OCI-LY1 (cell line): ENCODE results near the gene ALAD.

Source experiments
- H2AFZ ChIP-seq: fragments of 200-600 bp; sonication (generic), shearing (Covaris generic); 2 replicates; pipeline ENCODE4 v1.6.0; 2014; ENCODE audit warnings: antibody characterized with exemption, mild to moderate bottlenecking, low read length
- H3F3A ChIP-seq: fragments of 200-600 bp; sonication (generic), shearing (Covaris generic); 2 replicates; pipeline ENCODE4 v1.6.0; 2014; ENCODE audit warnings: mild to moderate bottlenecking, antibody characterized with exemption, low read length, moderate library complexity; ENCODE audit not compliant: insufficient read depth
- H3K27ac ChIP-seq: fragments of 200-600 bp; sonication (generic); 2 replicates; pipeline ENCODE4 v1.5.1; 2014; ENCODE audit warnings: low read length, mixed run types, mild to moderate bottlenecking, low read depth; ENCODE audit not compliant: poor library complexity, severe bottlenecking
- H3K27me3 ChIP-seq: fragments of 200-600 bp; sonication (generic); 2 replicates; pipeline ENCODE4 v1.6.0; 2014; ENCODE audit warnings: antibody characterized with exemption, mild to moderate bottlenecking, low read length, moderate library complexity; ENCODE audit not compliant: insufficient read depth
- H3K36me3 ChIP-seq: fragments of 200-600 bp; sonication (generic); 2 replicates; pipeline ENCODE4 v1.6.1; 2014; ENCODE audit warnings: mild to moderate bottlenecking, antibody characterized with exemption, low read length, moderate library complexity, mixed read lengths; ENCODE audit not compliant: insufficient read depth
- H3K4me1 ChIP-seq: fragments of 200-600 bp; sonication (generic); 2 replicates; pipeline ENCODE4 v1.5.1; 2014; ENCODE audit warnings: mild to moderate bottlenecking, low read length, moderate library complexity; ENCODE audit not compliant: insufficient read depth, severe bottlenecking
- H3K4me2 ChIP-seq: fragments of 200-600 bp; sonication (generic), shearing (Covaris generic); 2 replicates; pipeline ENCODE4 v1.6.1; 2014; ENCODE audit warnings: low read length
- H3K4me3 ChIP-seq: fragments of 200-600 bp; sonication (generic); 2 replicates; pipeline ENCODE4 v1.5.1; 2014; ENCODE audit warnings: low read length, low read depth, mild to moderate bottlenecking, mixed read lengths; ENCODE audit not compliant: poor library complexity, severe bottlenecking
- H3K79me2 ChIP-seq: fragments of 200-600 bp; shearing (Covaris generic); 2 replicates; pipeline ENCODE4 v1.6.1; 2016; ENCODE audit warnings: mixed run types, low read length, mixed read lengths; ENCODE audit not compliant: insufficient read depth
- H3K9ac ChIP-seq: fragments of 200-600 bp; sonication (generic), shearing (Covaris generic); 2 replicates; pipeline ENCODE4 v1.6.1; 2014; ENCODE audit warnings: mild to moderate bottlenecking, low read length, mixed read lengths
- H3K9me2 ChIP-seq: fragments of 200-600 bp; sonication (generic), shearing (Covaris generic); 2 replicates; pipeline ENCODE4 v1.6.1; 2014; ENCODE audit warnings: low read depth, mild to moderate bottlenecking, low read length, mixed read lengths
- H3K9me3 ChIP-seq: fragments of 200-600 bp; shearing (Covaris generic); 2 replicates; pipeline ENCODE4 v1.6.1; 2014; ENCODE audit warnings: low read length, mixed read lengths
- H4K20me1 ChIP-seq: fragments of 200-600 bp; sonication (generic), shearing (Covaris generic); 2 replicates; pipeline ENCODE4 v1.6.0; 2016; ENCODE audit warnings: mild to moderate bottlenecking, low read length; ENCODE audit not compliant: insufficient read depth
- EZH2 ChIP-seq: fragments of 200-600 bp; sonication (generic), shearing (Covaris generic); IDR thresholded peaks from 2 replicates; pipeline ENCODE4 v1.8.0; 2017; ENCODE audit warnings: borderline replicate concordance, mixed run types, mild to moderate bottlenecking, antibody characterized with exemption, low read length, moderate library complexity, mixed read lengths
- TF ChIP-seq, protein P1 (sequence below): fragments of 200-600 bp; sonication (generic), shearing (Covaris generic); IDR thresholded peaks from 2 replicates; pipeline ENCODE4 v1.5.1; 2017; ENCODE audit warnings: mild to moderate bottlenecking, antibody characterized with exemption, low read length, moderate library complexity, mixed read lengths

The ALAD gene

DNA sequence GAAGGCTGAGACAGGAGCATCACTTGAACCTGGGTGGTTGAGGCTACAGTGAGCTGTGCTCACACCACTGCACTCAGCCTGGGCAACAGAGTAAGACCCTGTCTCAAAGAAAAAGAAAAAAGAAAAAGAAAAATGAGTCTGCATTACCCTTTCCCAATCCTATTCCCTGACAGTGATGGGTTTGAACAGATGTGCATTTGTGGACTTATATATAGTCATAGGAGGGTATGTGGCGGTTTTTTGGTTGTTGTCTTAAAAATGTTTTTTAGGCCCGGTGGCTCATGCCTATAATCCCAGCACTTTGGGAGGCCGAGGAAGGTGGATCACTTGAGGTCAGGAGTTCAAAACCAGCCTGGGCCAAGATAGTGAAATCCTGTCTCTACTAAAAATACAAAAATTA lies 37.7 kb downstream of the ALAD start:
- Histone ChIP-seq H3F3A (no peaks in the 10 kb centered on the region), H3K36me3 (peaks cover 6% of the 10 kb centered on the region; the same call in 1 of the 2 replicates), H3K4me1 (no peaks in the 10 kb centered on the region), H3K4me3 (no peak overlapping the region), H3K9me2 (no peaks in the 10 kb centered on the region), H3K9me3 (no peaks in the 10 kb centered on the region), H3K9ac (no peak overlapping the region), H3K27ac (no peak overlapping the region), H2AFZ (no peak overlapping the region), H4K20me1 (no peaks in the 10 kb centered on the region), H3K27me3 (no peaks in the 10 kb centered on the region), H3K4me2 (no peak overlapping the region), H3K79me2 (no peaks in the 10 kb centered on the region)
- TF ChIP-seq EZH2, result no peak
- TF ChIP-seq, protein P1, sequence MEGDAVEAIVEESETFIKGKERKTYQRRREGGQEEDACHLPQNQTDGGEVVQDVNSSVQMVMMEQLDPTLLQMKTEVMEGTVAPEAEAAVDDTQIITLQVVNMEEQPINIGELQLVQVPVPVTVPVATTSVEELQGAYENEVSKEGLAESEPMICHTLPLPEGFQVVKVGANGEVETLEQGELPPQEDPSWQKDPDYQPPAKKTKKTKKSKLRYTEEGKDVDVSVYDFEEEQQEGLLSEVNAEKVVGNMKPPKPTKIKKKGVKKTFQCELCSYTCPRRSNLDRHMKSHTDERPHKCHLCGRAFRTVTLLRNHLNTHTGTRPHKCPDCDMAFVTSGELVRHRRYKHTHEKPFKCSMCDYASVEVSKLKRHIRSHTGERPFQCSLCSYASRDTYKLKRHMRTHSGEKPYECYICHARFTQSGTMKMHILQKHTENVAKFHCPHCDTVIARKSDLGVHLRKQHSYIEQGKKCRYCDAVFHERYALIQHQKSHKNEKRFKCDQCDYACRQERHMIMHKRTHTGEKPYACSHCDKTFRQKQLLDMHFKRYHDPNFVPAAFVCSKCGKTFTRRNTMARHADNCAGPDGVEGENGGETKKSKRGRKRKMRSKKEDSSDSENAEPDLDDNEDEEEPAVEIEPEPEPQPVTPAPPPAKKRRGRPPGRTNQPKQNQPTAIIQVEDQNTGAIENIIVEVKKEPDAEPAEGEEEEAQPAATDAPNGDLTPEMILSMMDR, result no peak

DNA sequence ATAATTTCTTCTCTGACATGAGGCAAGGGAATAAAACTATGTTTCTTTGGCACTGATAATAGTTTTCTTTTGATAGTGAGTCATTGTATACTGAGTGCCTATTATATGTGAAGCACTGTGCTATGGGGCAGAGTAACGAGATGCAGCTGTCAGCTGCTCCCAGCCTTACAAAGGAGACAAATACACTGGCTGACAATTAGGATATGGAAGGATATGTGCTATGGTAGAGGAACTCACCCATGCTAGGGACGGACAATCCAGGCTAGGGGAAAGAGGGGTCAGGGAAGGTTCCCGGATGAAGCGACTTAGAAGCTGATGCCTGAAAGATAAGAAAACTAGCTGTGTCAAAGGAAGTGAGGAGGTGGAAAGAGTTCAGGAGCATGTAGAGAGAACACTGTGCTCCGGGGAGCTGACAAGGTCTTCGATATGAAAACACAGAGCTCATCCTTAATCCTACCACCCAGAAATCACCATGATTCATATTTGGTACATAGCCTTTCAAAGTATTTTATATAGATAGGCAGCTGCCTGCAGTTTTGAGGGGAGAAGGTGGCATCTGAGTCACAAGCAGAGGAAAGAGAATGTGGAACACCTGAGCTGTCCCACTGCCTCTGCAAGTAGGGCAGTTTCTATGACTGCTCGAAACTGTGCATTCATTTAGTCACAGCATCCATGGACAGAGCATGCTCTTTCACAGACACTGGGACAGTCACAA lies 39.6 kb downstream of the ALAD start:
- Histone ChIP-seq H3K9me3 (no peaks in the 10 kb centered on the region), H4K20me1 (no peaks in the 10 kb centered on the region), H3K9ac (no peak overlapping the region), H3K27ac (no peak overlapping the region), H3K79me2 (no peaks in the 10 kb centered on the region), H3K36me3 (peaks cover 6% of the 10 kb centered on the region; the same call in 1 of the 2 replicates), H3K9me2 (no peaks in the 10 kb centered on the region), H3K4me1 (no peaks in the 10 kb centered on the region), H3K4me3 (no peak overlapping the region), H3K27me3 (no peaks in the 10 kb centered on the region), H3K4me2 (no peak overlapping the region), H3F3A (no peaks in the 10 kb centered on the region), H2AFZ (no peak overlapping the region)
- no peak for TF ChIP-seq EZH2
- TF ChIP-seq, protein P1, result no peak

- TF ChIP-seq, protein P1, result no peak
- no peak for TF ChIP-seq EZH2
- Histone ChIP-seq H4K20me1 (no peaks in the 10 kb centered on the region), H3K4me3 (no peak overlapping the region), H3F3A (no peaks in the 10 kb centered on the region), H3K9me2 (no peaks in the 10 kb centered on the region), H3K79me2 (no peaks in the 10 kb centered on the region), H3K9me3 (no peaks in the 10 kb centered on the region), H3K27me3 (no peaks in the 10 kb centered on the region), H3K4me2 (no peak overlapping the region), H3K36me3 (peaks cover 7% of the 10 kb centered on the region; the same call in 1 of the 2 replicates), H3K4me1 (no peaks in the 10 kb centered on the region), H2AFZ (no peak overlapping the region), H3K9ac (no peak overlapping the region), H3K27ac (no peak overlapping the region)
Observed at GRCh38 chr9:113360242-113360842, 40.7 kb downstream of the ALAD start.
